ENCODE data around the gene ZFAND6.
"Not testable (repeated sequence)": the region's sequence is repeated elsewhere in the genome, so short reads cannot be mapped to it uniquely, and the experiment has no call there.

Gene ZFAND6

GRCh38 chr15:80152896-80153876 is 93.7 kb downstream of the ZFAND6 start, which contains the start of gene FAH:
Gene FAH (plus strand): TSS chr15:80152999. CDS start chr15:80153055, 56 bp downstream.
- peak within 1 kb of the TSS; percentile 90 for H3K4me2 ChIP-seq
- no peaks in the 10 kb centered on the region for H3K27me3 ChIP-seq
- TF ChIP-seq Cebpa-rat (IDR thresholded peaks at IDR 0.05), result no peak
- no peaks in the 10 kb centered on the region for H3K9me3 ChIP-seq
- H4K20me1 ChIP-seq, result no peaks in the 10 kb centered on the region
- H3K4me1 ChIP-seq, result peaks cover 29% of the 10 kb centered on the region
- peak within 1 kb of the TSS; percentile 77 for H3K4me3 ChIP-seq
- no peaks in the 10 kb centered on the region for H3K36me3 ChIP-seq
- H3K9ac ChIP-seq, result peak within 1 kb of the TSS; percentile 76
- H3K27ac ChIP-seq, result peak within 1 kb of the TSS; percentile 58; the same call in 1 of the 2 replicates

- no peaks in the 10 kb centered on the region for H4K20me1 ChIP-seq
- H3K4me3 ChIP-seq, result peak overlapping the region; percentile 77
- H3K36me3 ChIP-seq, result no peaks in the 10 kb centered on the region
- H3K4me1 ChIP-seq, result peaks cover 36% of the 10 kb centered on the region
- peak overlapping the region; percentile 90 for H3K4me2 ChIP-seq
- H3K9ac ChIP-seq, result peak overlapping the region; percentile 76
- no peaks in the 10 kb centered on the region for H3K27me3 ChIP-seq
- H3K27ac ChIP-seq, result no peak overlapping the region
- H3K9me3 ChIP-seq, result no peaks in the 10 kb centered on the region
- TF ChIP-seq Cebpa-rat (IDR thresholded peaks at IDR 0.05), result no peak
Observed at GRCh38 chr15:80153900-80154299, 94.4 kb downstream of the ZFAND6 start.

- Histone ChIP-seq H4K20me1 (no peaks in the 10 kb centered on the region), H3K27me3 (no peaks in the 10 kb centered on the region), H3K9me3 (no peaks in the 10 kb centered on the region), H3K27ac (no peak overlapping the region), H3K4me1 (peaks cover 40% of the 10 kb centered on the region), H3K9ac (no peak overlapping the region), H3K36me3 (peaks cover 2% of the 10 kb centered on the region), H3K4me2 (peak overlapping the region; percentile 90), H3K4me3 (no peak overlapping the region)
- no peak for TF ChIP-seq Cebpa-rat (IDR thresholded peaks at IDR 0.05)
Observed at GRCh38 chr15:80154336-80154735, 94.9 kb downstream of the ZFAND6 start.

GRCh38 chr15:80155001-80155377 is 95.5 kb downstream of the ZFAND6 start:
- no peaks in the 10 kb centered on the region for H4K20me1 ChIP-seq

GRCh38 chr15:80155378-80156175 is 96.1 kb downstream of the ZFAND6 start:
- H4K20me1 ChIP-seq, H3K4me3 ChIP-seq, H3K27ac ChIP-seq, H3K9ac ChIP-seq, H3K27me3 ChIP-seq, H3K9me3 ChIP-seq, H3K4me2 ChIP-seq: not testable (repeated sequence)
- H3K4me1 ChIP-seq, result peaks cover 53% of the 10 kb centered on the region
- H3K36me3 ChIP-seq, result peaks cover 11% of the 10 kb centered on the region

More at GRCh38 chr15:80155001-80155377, 95.5 kb downstream of the ZFAND6 start:
- TF ChIP-seq Cebpa-rat (IDR thresholded peaks at IDR 0.05), result no peak
- Histone ChIP-seq H3K9ac (no peak overlapping the region), H3K4me1 (peaks cover 47% of the 10 kb centered on the region), H3K27ac (no peak overlapping the region), H3K4me3 (no peak overlapping the region), H3K9me3 (no peaks in the 10 kb centered on the region), H3K36me3 (peaks cover 9% of the 10 kb centered on the region), H3K27me3 (no peaks in the 10 kb centered on the region), H3K4me2 (no peak overlapping the region)

- Histone ChIP-seq H4K20me1 (no peaks in the 10 kb centered on the region), H3K27me3 (no peaks in the 10 kb centered on the region), H3K9me3 (no peaks in the 10 kb centered on the region), H3K27ac (no peak overlapping the region), H3K4me3 (no peak overlapping the region), H3K36me3 (peaks cover 11% of the 10 kb centered on the region), H3K4me2 (no peak overlapping the region), H3K9ac (no peak overlapping the region), H3K4me1 (peaks cover 59% of the 10 kb centered on the region)
- TF ChIP-seq Cebpa-rat (IDR thresholded peaks at IDR 0.05), result no peak
Observed at GRCh38 chr15:80156176-80156720, 96.8 kb downstream of the ZFAND6 start.

GRCh38 chr15:80157215-80157614 is 97.7 kb downstream of the ZFAND6 start:
- Histone ChIP-seq H3K4me2 (peak overlapping the region; percentile 22; the same call in 1 of the 2 replicates), H3K9me3 (no peaks in the 10 kb centered on the region), H3K9ac (no peak overlapping the region), H4K20me1 (no peaks in the 10 kb centered on the region), H3K27ac (no peak overlapping the region), H3K4me1 (peaks cover 59% of the 10 kb centered on the region), H3K36me3 (peaks cover 20% of the 10 kb centered on the region), H3K27me3 (no peaks in the 10 kb centered on the region), H3K4me3 (no peak overlapping the region)
- no peak for TF ChIP-seq Cebpa-rat (IDR thresholded peaks at IDR 0.05)

- H3K9ac ChIP-seq, result no peak overlapping the region
- no peaks in the 10 kb centered on the region for H3K9me3 ChIP-seq
- no peak overlapping the region for H3K27ac ChIP-seq
- H3K4me2 ChIP-seq, result peak overlapping the region; percentile 66; the same call in 1 of the 2 replicates
- no peaks in the 10 kb centered on the region for H3K27me3 ChIP-seq
- no peak for TF ChIP-seq Cebpa-rat (IDR thresholded peaks at IDR 0.05)
- H3K36me3 ChIP-seq, result peaks cover 34% of the 10 kb centered on the region
- H3K4me1 ChIP-seq, result peaks cover 52% of the 10 kb centered on the region
- no peak overlapping the region for H3K4me3 ChIP-seq
- no peaks in the 10 kb centered on the region for H4K20me1 ChIP-seq
Observed at GRCh38 chr15:80159301-80159700, 99.8 kb downstream of the ZFAND6 start.

GRCh38 chr15:80159811-80160569 is 100.5 kb downstream of the ZFAND6 start:
- H3K4me2 ChIP-seq, result peak overlapping the region; percentile 66
- no peak overlapping the region for H3K9ac ChIP-seq
- no peaks in the 10 kb centered on the region for H3K9me3 ChIP-seq
- H4K20me1 ChIP-seq, result no peaks in the 10 kb centered on the region
- peak overlapping the region; percentile 78 for H3K27ac ChIP-seq
- H3K27me3 ChIP-seq, result no peaks in the 10 kb centered on the region
- H3K36me3 ChIP-seq, result peaks cover 34% of the 10 kb centered on the region
- no peak overlapping the region for H3K4me3 ChIP-seq
- H3K4me1 ChIP-seq, result peaks cover 56% of the 10 kb centered on the region
- no peak for TF ChIP-seq Cebpa-rat (IDR thresholded peaks at IDR 0.05)

All from BLaER1 (cell line).